ENCODE measurements around the gene UBE2S.
A peak's percentile ranks its signal among the peaks of the same experiment; 100 is the strongest.

Gene UBE2S

GRCh38 chr19:55358943-55359908, 48.4 kb downstream of the UBE2S start:
- DNase-seq, result no peak

DNA sequence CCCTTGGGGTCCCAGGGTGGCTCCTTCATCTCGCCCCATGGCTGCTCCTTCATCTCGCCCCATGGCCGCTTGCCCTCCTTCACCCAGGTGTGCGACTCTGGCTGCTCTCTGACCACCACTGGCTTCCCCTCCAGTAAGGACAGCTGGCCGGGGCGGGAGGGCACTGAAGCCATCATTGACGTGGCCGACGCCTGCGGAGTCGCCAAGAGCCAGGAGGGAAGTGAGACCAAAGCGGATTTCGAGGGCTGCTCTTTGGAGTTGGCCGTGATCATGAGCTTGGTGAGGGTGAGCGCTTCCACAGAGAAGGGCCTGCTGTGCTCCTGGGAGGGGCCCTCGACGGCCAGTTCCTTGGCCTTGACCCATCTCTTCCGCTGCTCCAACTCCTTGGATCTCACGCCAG, 49.1 kb downstream of the UBE2S start:
- DNase-seq, result no peak

- no peak for DNase-seq
Measured at GRCh38 chr19:55355213-55355821, 52.3 kb downstream of the UBE2S start.

- DNase-seq, result no peak
Measured at GRCh38 chr19:55354698-55355212, 52.8 kb downstream of the UBE2S start, which contains the start of gene COX6B2. COX6B2 (minus strand) TSS chr19:55354719; CDS start chr19:55354521, 198 bp downstream.

DNA sequence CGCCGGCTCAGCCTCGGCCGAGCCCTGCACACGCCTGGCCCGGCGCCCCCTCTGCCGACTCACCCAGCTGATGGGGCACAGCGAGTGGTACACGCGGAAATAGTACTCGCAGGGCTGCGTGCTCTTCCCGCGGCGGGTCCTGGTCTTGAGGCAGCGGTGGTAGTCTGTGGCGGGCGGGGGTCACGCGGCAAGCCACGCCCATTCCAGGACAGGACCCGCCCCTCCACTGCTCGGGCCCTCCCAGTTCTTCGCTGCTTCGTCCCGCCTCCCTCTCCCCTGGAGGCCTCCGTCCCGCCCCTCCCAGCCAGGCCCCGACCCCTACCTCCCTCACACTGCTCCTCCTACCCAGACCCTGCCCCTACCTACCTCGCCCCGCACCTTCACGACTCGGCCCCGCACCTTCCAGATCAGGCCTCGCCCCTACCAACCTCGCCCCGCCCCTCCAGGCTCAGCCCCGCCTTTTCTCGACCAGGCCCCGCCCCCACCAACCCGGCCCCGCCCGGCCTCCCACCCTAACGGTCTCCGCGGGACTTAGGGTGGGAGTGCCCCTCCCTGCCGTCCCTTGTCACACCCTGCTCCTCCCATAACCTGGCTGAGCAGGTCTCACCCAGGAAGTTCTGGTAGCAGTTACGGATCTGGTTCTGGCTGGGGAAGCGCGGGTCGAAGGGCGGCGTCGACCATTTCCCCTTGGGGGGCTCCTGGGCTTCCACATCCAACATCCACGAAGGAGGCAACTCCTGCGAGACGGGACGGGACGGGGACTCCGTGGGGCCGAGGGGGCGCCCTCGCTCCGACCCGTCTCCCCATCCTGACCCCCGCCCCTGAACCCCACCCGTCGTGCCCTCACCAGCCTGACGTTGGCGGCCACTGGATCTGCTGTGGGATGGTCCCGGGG, 53.5 kb downstream of the UBE2S start:
- DNase-seq, result peak; percentile 54

DNA sequence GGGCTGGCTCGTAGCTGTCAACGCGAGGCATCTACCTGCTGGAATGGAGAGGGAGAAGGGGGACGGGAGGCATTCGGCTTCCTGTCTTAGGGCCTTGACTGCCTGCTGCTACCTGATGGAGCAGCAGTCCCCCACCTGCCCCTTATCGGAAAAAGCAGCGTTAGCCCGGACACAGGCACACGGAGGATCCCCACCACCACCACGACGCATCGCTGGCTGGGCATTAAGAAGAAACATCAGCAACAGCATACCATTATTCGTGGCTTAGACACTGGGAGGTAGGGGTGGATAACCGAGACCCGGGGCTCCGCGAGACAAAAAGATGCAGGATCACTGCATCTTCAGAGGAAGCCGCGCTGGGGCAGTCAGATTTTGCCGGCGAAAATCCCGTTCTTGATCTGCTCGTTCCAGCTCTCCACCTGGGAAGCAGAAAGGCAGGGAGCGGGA, 54.2 kb downstream of the UBE2S start:
- no peak for DNase-seq

DNA sequence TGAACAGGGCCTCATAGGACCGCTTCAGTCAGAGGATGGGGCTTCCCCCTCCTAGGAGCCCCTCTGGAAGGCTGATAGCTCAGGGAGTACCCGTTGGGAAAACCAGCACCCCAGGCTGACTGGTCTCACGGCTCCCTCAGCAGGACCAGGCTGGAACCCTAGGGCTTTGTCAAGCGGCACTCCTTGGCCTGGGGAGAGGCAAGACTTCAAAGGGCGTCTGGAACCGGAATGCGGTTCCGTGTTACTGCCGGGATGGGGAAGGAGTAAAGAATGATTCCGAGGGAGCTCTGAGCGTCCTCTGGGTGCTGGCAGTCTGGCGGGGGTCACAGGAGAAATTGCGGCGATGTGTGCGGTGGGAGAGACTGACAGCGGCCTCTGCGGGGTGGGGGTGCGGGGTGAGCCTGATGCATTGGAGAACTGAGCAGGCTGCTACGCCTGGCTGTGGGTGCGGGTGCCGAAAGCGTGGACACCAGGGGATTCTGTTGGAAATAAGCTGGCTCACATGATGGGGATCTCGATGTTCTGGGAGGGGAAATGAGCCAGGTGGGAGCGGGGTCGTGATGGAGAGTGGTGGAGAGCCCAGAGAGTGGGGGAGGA, 54.9 kb downstream of the UBE2S start:
- no peak for DNase-seq

GRCh38 chr19:55352040-55352439, 55.5 kb downstream of the UBE2S start:
- no peak for DNase-seq

GRCh38 chr19:55350620-55351315, 56.8 kb downstream of the UBE2S start:
- DNase-seq, result no peak

All from activated T-cell treated with anti-CD3 and anti-CD28 coated beads for 4 hours (primary cell).